ENCODE measurements around the gene KRTAP13-4. TPM values are rescaled to one million over a fixed set of nuclear protein-coding genes. Genes with fewer than 3 reads are reported as not detected.

KRTAP13-4 gene, protein sequence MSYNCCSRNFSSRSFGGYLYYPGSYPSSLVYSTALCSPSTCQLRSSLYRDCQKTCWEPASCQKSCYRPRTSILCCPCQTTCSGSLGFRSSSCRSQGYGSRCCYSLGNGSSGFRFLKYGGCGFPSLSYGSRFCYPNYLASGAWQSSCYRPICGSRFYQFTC
- total RNA-seq: not detected

DNA sequence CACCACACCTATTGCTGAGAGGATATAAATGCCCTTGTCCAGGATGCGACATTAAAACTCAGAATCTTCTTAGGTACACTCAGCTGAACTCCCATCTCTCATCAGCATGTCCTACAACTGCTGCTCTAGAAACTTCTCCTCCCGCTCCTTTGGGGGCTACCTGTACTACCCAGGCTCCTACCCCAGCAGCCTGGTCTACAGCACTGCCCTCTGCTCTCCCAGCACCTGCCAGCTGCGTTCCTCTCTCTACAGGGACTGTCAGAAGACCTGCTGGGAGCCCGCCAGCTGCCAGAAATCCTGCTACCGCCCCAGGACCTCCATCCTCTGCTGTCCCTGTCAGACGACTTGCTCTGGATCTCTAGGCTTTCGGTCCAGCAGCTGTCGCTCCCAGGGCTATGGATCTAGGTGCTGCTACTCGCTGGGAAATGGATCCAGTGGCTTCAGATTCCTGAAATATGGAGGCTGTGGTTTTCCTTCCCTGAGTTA lies at the start of gene KRTAP13-4:
Gene KRTAP13-4, plus strand, starts transcription at position 51 of the 486 bp plus-strand sequence. Its CDS starts 56 bp downstream, at position 107.
- Histone ChIP-seq H3K36me3 (no peaks in the 10 kb centered on the region), H3K4me1 (no peaks in the 10 kb centered on the region), H3K27me3 (peaks cover 4% of the 10 kb centered on the region), H3K9me3 (no peaks in the 10 kb centered on the region), H3K27ac (no peak within 1 kb of the TSS), H3K4me3 (no peak within 1 kb of the TSS)
- WGBS: 83% methylated on average over 9 of the region's 9 CpGs
- no peak for TF ChIP-seq POLR2AphosphoS5 (IDR thresholded peaks at IDR 0.05)
- TF ChIP-seq EP300 (IDR thresholded peaks at IDR 0.05): no peak
- no peak for TF ChIP-seq POLR2A (IDR thresholded peaks at IDR 0.05)
- TF ChIP-seq, protein P1, sequence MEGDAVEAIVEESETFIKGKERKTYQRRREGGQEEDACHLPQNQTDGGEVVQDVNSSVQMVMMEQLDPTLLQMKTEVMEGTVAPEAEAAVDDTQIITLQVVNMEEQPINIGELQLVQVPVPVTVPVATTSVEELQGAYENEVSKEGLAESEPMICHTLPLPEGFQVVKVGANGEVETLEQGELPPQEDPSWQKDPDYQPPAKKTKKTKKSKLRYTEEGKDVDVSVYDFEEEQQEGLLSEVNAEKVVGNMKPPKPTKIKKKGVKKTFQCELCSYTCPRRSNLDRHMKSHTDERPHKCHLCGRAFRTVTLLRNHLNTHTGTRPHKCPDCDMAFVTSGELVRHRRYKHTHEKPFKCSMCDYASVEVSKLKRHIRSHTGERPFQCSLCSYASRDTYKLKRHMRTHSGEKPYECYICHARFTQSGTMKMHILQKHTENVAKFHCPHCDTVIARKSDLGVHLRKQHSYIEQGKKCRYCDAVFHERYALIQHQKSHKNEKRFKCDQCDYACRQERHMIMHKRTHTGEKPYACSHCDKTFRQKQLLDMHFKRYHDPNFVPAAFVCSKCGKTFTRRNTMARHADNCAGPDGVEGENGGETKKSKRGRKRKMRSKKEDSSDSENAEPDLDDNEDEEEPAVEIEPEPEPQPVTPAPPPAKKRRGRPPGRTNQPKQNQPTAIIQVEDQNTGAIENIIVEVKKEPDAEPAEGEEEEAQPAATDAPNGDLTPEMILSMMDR (IDR thresholded peaks at IDR 0.05): no peak
- no peak for DNase-seq (ENCODE audit: low spot score in 2 of 2)

GRCh38 chr21:30382201-30382600 lies 47.8 kb upstream of the KRTAP13-4 start:
- H3K4me1 ChIP-seq: no peaks in the 10 kb centered on the region
- no peak for TF ChIP-seq POLR2A (IDR thresholded peaks at IDR 0.05)
- TF ChIP-seq POLR2AphosphoS5 (IDR thresholded peaks at IDR 0.05): no peak
- TF ChIP-seq EP300 (IDR thresholded peaks at IDR 0.05): no peak
- TF ChIP-seq, protein P1 (IDR thresholded peaks at IDR 0.05): no peak
- H3K27ac ChIP-seq: no peak overlapping the region
- WGBS: 48% methylated on average over 1 of the region's 1 CpG
- no peaks in the 10 kb centered on the region for H3K9me3 ChIP-seq
- H3K4me3 ChIP-seq: no peak overlapping the region
- H3K27me3 ChIP-seq: no peaks in the 10 kb centered on the region
- DNase-seq (ENCODE audit: low spot score in 2 of 2): no peak
- no peaks in the 10 kb centered on the region for H3K36me3 ChIP-seq

DNA sequence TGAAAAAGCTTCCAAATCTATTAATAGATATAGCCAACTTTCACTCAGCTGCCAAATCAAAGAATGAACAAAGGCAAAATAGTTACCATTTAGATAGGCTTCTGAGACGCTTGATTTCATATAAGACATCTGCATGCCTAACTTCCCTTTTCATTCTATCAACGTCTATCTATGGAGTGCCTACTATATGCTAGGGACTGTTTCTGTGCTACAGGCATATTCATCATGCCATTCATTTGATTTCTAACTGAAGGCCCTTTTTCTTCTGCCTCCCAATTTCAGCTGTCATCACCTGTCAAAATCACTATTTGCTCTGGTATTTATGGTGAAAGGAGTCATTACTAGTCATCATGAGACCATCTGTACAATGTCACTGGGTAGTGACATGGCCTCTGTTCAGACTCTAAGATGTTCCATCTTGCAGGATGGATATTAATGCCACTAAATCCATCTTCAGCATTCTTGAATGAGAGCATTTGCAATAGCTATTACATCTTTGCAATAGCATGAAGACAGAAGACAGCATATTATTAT lies 38.5 kb upstream of the KRTAP13-4 start:
- H3K4me3 ChIP-seq: no peak overlapping the region
- DNase-seq (ENCODE audit: low spot score in 2 of 2): no peak
- H3K27me3 ChIP-seq: no peaks in the 10 kb centered on the region
- 39% methylated on average over 2 of the region's 2 CpGs for WGBS
- no peaks in the 10 kb centered on the region for H3K36me3 ChIP-seq
- H3K4me1 ChIP-seq: no peaks in the 10 kb centered on the region
- TF ChIP-seq POLR2AphosphoS5 (IDR thresholded peaks at IDR 0.05) (no peak), POLR2A (IDR thresholded peaks at IDR 0.05) (no peak), EP300 (IDR thresholded peaks at IDR 0.05) (no peak)
- TF ChIP-seq, protein P1 (IDR thresholded peaks at IDR 0.05): no peak
- no peaks in the 10 kb centered on the region for H3K9me3 ChIP-seq
- H3K27ac ChIP-seq: no peak overlapping the region

- H3K9me3 ChIP-seq: no peaks in the 10 kb centered on the region
- H3K4me1 ChIP-seq: no peaks in the 10 kb centered on the region
- WGBS: 62% methylated on average over 4 of the region's 4 CpGs
- H3K4me3 ChIP-seq: no peak within 1 kb of the TSS
- TF ChIP-seq EP300 (IDR thresholded peaks at IDR 0.05) (no peak), POLR2AphosphoS5 (IDR thresholded peaks at IDR 0.05) (no peak), POLR2A (IDR thresholded peaks at IDR 0.05) (no peak)
- TF ChIP-seq, protein P1 (IDR thresholded peaks at IDR 0.05): no peak
- no peak for DNase-seq (ENCODE audit: low spot score in 2 of 2)
- H3K27ac ChIP-seq: no peak within 1 kb of the TSS
- no peaks in the 10 kb centered on the region for H3K27me3 ChIP-seq
- no peaks in the 10 kb centered on the region for H3K36me3 ChIP-seq
These were observed 34.3 kb upstream of the KRTAP13-4 start, which contains the start of gene KRTAP13-1 for GRCh38 chr21:30395731-30396130. TSS of gene KRTAP13-1 (plus strand) at chr21:30396031. CDS start at chr21:30396087, 56 bp downstream.

DNA sequence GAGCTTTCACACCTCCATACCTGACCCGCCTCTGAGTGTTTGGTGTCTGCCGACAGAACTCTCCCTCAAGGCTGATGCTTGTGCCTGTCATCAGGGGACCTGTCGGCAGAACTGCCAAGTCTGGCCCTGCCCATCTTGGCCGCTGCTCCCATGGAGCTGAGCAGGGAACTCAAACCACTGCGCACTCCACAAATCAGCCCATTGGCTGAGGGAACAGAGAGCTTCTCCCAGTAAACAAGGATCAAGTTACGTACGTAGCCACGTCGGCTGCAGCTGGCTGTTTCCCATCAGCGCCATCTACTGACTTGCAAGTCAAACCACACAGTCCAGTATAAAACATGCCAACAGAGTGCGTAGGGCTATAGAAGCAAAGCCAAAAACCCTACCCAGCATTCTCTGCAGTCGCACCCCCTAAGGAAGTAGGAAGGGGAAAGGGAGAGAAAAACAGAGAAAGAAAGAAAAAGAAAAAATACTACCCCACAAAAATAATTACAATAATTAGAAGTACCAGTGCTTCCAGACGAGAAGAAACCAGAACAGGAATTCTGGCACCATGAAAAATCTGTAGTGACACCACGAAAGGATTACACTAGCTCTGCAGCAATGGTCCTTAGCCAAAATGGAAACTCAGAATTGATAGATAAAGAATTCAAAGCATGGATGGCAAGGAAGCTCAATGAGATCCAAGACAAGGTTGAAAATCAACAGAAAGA lies 21.1 kb upstream of the KRTAP13-4 start:
- no peaks in the 10 kb centered on the region for H3K4me1 ChIP-seq
- no peaks in the 10 kb centered on the region for H3K36me3 ChIP-seq
- 34% methylated on average over 11 of the region's 14 CpGs for WGBS
- no peak for DNase-seq (ENCODE audit: low spot score in 2 of 2)
- no peak overlapping the region for H3K27ac ChIP-seq
- no peaks in the 10 kb centered on the region for H3K9me3 ChIP-seq
- H3K27me3 ChIP-seq: peaks cover 3% of the 10 kb centered on the region
- TF ChIP-seq EP300 (IDR thresholded peaks at IDR 0.05) (no peak), POLR2A (IDR thresholded peaks at IDR 0.05) (no peak)
- TF ChIP-seq, protein P1 (IDR thresholded peaks at IDR 0.05): no peak
- H3K4me3 ChIP-seq: no peak overlapping the region
